GM18951 (cell line): Measurements from ENCODE around the gene KDM2A.
"Not testable (repeated sequence)": the region's sequence is repeated elsewhere in the genome, so short reads cannot be mapped to it uniquely, and the experiment has no call there.

ENCODE experiments used
- POLR2A ChIP-seq: IDR thresholded peaks from 4 replicates; pipeline ENCODE4 v1.6.1; 2011; ENCODE audit warnings: mild to moderate bottlenecking; ENCODE audit not compliant: insufficient read length, insufficient read depth; ENCODE audit errors: extremely low read depth
- in situ Hi-C: fragments of 300-500 bp; cut with MboI; formaldehyde crosslinking; loops from one replicate; pipeline ENCODE4 v1.12.0; 2022; ENCODE audit warnings: low sequenced_read_pairs, mixed read lengths, inconsistent platforms; ENCODE audit not compliant: unreplicated experiment

The KDM2A gene

GRCh38 chr11:67167719-67168118 lies 48.7 kb downstream of the KDM2A start:
- TF ChIP-seq POLR2A: no peak
- in situ Hi-C loops: no loop called here

- in situ Hi-C loops: not testable (repeated sequence)
Observed at GRCh38 chr11:67168911-67169310, 49.8 kb downstream of the KDM2A start.

- in situ Hi-C loops: no loop called here
- no peak for TF ChIP-seq POLR2A
Observed at GRCh38 chr11:67174311-67174710, 55.2 kb downstream of the KDM2A start.

GRCh38 chr11:67177399-67178281 lies 58.6 kb downstream of the KDM2A start:
- in situ Hi-C loops: no loop called here
- no peak for TF ChIP-seq POLR2A

- no peak for TF ChIP-seq POLR2A
- in situ Hi-C loops: no loop called here
Observed at GRCh38 chr11:67178421-67178820, 59.4 kb downstream of the KDM2A start.

- in situ Hi-C loops: no loop called here
- no peak for TF ChIP-seq POLR2A
Observed at GRCh38 chr11:67178878-67179277, 59.8 kb downstream of the KDM2A start.

- TF ChIP-seq POLR2A: no peak
Observed at GRCh38 chr11:67179892-67180490, 60.9 kb downstream of the KDM2A start.

GRCh38 chr11:67194096-67194495 lies 75.0 kb downstream of the KDM2A start:
- TF ChIP-seq POLR2A: no peak
- in situ Hi-C loops: no loop called here

More at GRCh38 chr11:67179892-67180490, 60.9 kb downstream of the KDM2A start:
- in situ Hi-C loops: no loop called here

- no peak for TF ChIP-seq POLR2A
- in situ Hi-C loops: no loop called here
Observed at GRCh38 chr11:67195971-67196456, 77.0 kb downstream of the KDM2A start.

GRCh38 chr11:67197606-67198005 lies 78.5 kb downstream of the KDM2A start:
- in situ Hi-C loops: no loop called here
- no peak for TF ChIP-seq POLR2A

GRCh38 chr11:67198781-67199180 lies 79.7 kb downstream of the KDM2A start:
- in situ Hi-C loops: not testable (repeated sequence)

- TF ChIP-seq POLR2A: no peak
Observed at GRCh38 chr11:67199751-67200150, 80.7 kb downstream of the KDM2A start.

GRCh38 chr11:67202028-67202427 lies 83.0 kb downstream of the KDM2A start:
- in situ Hi-C loops: no loop called here

More at GRCh38 chr11:67199751-67200150, 80.7 kb downstream of the KDM2A start:
- in situ Hi-C loops: no loop called here

GRCh38 chr11:67204822-67205221 lies 85.8 kb downstream of the KDM2A start:
- no peak for TF ChIP-seq POLR2A

More at GRCh38 chr11:67202028-67202427, 83.0 kb downstream of the KDM2A start:
- no peak for TF ChIP-seq POLR2A

GRCh38 chr11:67209222-67209621 lies 90.2 kb downstream of the KDM2A start:
- in situ Hi-C loops: not testable (repeated sequence)

More at GRCh38 chr11:67204822-67205221, 85.8 kb downstream of the KDM2A start:
- in situ Hi-C loops: no loop called here
